Measurements from ENCODE around the gene ARFGAP1. TPM values are rescaled to one million over a fixed set of nuclear protein-coding genes. Genes with fewer than 3 reads are reported as not detected.

Gene ARFGAP1
- total RNA-seq, 1 experiment from 2014 or later = 207 TPM

GRCh38 chr20:63280371-63280770 lies 7.8 kb downstream of the ARFGAP1 start (continued):
- TF ChIP-seq CTCF (IDR thresholded peaks at IDR 0.05) = no peak
- TF ChIP-seq, protein P1, sequence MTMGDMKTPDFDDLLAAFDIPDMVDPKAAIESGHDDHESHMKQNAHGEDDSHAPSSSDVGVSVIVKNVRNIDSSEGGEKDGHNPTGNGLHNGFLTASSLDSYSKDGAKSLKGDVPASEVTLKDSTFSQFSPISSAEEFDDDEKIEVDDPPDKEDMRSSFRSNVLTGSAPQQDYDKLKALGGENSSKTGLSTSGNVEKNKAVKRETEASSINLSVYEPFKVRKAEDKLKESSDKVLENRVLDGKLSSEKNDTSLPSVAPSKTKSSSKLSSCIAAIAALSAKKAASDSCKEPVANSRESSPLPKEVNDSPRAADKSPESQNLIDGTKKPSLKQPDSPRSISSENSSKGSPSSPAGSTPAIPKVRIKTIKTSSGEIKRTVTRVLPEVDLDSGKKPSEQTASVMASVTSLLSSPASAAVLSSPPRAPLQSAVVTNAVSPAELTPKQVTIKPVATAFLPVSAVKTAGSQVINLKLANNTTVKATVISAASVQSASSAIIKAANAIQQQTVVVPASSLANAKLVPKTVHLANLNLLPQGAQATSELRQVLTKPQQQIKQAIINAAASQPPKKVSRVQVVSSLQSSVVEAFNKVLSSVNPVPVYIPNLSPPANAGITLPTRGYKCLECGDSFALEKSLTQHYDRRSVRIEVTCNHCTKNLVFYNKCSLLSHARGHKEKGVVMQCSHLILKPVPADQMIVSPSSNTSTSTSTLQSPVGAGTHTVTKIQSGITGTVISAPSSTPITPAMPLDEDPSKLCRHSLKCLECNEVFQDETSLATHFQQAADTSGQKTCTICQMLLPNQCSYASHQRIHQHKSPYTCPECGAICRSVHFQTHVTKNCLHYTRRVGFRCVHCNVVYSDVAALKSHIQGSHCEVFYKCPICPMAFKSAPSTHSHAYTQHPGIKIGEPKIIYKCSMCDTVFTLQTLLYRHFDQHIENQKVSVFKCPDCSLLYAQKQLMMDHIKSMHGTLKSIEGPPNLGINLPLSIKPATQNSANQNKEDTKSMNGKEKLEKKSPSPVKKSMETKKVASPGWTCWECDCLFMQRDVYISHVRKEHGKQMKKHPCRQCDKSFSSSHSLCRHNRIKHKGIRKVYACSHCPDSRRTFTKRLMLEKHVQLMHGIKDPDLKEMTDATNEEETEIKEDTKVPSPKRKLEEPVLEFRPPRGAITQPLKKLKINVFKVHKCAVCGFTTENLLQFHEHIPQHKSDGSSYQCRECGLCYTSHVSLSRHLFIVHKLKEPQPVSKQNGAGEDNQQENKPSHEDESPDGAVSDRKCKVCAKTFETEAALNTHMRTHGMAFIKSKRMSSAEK (CRISPR knock-in tag; IDR thresholded peaks at IDR 0.05; ENCODE audit: borderline replicate concordance) = no peak
- TF ChIP-seq RELA (CRISPR knock-in tag; IDR thresholded peaks at IDR 0.05; ENCODE audit: borderline replicate concordance) = no peak
- no peak for TF ChIP-seq TP53 (CRISPR knock-in tag; IDR thresholded peaks at IDR 0.05)
- TF ChIP-seq ATF6 (CRISPR knock-in tag; IDR thresholded peaks at IDR 0.05) = no peak
- no peak for TF ChIP-seq ZNF121 (CRISPR knock-in tag; IDR thresholded peaks at IDR 0.05)
- no peak for TF ChIP-seq IRF1 (CRISPR knock-in tag; IDR thresholded peaks at IDR 0.05)
- TF ChIP-seq, protein P2, sequence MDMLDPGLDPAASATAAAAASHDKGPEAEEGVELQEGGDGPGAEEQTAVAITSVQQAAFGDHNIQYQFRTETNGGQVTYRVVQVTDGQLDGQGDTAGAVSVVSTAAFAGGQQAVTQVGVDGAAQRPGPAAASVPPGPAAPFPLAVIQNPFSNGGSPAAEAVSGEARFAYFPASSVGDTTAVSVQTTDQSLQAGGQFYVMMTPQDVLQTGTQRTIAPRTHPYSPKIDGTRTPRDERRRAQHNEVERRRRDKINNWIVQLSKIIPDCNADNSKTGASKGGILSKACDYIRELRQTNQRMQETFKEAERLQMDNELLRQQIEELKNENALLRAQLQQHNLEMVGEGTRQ (CRISPR knock-in tag; IDR thresholded peaks at IDR 0.05) = no peak
- TF ChIP-seq NFE2L1 (CRISPR knock-in tag; IDR thresholded peaks at IDR 0.05) = no peak

- H3K27ac Mint-ChIP-seq = no peak overlapping the region; the same call in 1 of the 2 replicates
These were observed 8.4 kb downstream of the ARFGAP1 start for GRCh38 chr20:63280929-63281545.

More at GRCh38 chr20:63280929-63281545, 8.4 kb downstream of the ARFGAP1 start:
- DNase-seq (ENCODE audit: low spot score) (peak; percentile 67), ATAC-seq (peak; percentile 91)
- Mint-ChIP-seq H3K9me3 (no peaks in the 10 kb centered on the region), H3K4me1 (no peaks in the 10 kb centered on the region), H3K27me3 (ENCODE audit: low read depth) (no peaks in the 10 kb centered on the region), H3K36me3 (peaks cover 33% of the 10 kb centered on the region), H3K4me3 (no peak overlapping the region)
- CTCF ChIA-PET = interaction anchor here (0.6 to 4.7 kb wide), 22 partner anchors 8 to 756 kb away, joined by 3 to 66 read pairs (median 4); partner anchors contain the start of genes ARFGAP1 and BIRC7
- no peak for TF ChIP-seq ZNF138 (CRISPR knock-in tag; conservative IDR thresholded peaks at IDR 0.05)
- TF ChIP-seq AR (CRISPR knock-in tag; IDR thresholded peaks at IDR 0.05) = no peak
- no peak for TF ChIP-seq PRRX2 (CRISPR knock-in tag; IDR thresholded peaks at IDR 0.05)
- no peak for TF ChIP-seq NR2C2 (CRISPR knock-in tag; IDR thresholded peaks at IDR 0.05)
- TF ChIP-seq CTCF (IDR thresholded peaks at IDR 0.05) = 0 out of 2 replicates have a peak, but pooled peaks have one; percentile 39
- POLR2A ChIA-PET = no interaction called here
